SU-DHL-6 (cell line): Measurements from ENCODE around the gene CCDC9.

Source experiments
- EZH2phosphoT487 ChIP-seq: fragments of 200-600 bp; sonication (generic), shearing (Covaris generic); conservative IDR thresholded peaks from 2 replicates; pipeline ENCODE4 v1.6.1; 2018; ENCODE audit warnings: mild to moderate bottlenecking, antibody characterized with exemption, low read length, moderate library complexity, mixed read lengths
- TF ChIP-seq, protein P1 (sequence below): fragments of 200-600 bp; sonication (generic); IDR thresholded peaks from one replicate; pipeline ENCODE4 v1.5.1; 2017; ENCODE audit warnings: antibody characterized with exemption, mild to moderate bottlenecking, low read length, moderate library complexity; ENCODE audit not compliant: insufficient read depth, poor library complexity, severe bottlenecking

DNA sequence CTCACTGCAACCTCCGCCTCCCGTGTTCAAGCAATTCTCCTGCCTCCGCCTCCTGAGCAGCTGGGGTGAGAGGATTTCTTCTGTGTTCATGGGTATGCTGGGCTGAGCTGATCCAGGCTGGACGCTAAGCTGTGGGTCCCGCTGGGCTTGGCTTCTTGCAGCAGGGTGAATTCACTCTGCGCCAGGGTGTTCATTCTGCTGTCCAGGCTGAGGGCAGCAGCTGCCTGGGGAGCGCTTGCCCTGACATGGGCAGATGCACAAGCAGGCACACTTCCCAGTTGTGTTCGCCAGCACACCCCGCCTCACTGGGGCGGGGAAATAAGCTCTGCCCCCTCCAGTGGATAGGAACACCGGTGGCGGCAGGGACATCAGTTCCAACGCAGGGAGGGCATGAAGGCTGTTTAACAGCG lies 11.0 kb downstream of the CCDC9 start:
- TF ChIP-seq, protein P1, sequence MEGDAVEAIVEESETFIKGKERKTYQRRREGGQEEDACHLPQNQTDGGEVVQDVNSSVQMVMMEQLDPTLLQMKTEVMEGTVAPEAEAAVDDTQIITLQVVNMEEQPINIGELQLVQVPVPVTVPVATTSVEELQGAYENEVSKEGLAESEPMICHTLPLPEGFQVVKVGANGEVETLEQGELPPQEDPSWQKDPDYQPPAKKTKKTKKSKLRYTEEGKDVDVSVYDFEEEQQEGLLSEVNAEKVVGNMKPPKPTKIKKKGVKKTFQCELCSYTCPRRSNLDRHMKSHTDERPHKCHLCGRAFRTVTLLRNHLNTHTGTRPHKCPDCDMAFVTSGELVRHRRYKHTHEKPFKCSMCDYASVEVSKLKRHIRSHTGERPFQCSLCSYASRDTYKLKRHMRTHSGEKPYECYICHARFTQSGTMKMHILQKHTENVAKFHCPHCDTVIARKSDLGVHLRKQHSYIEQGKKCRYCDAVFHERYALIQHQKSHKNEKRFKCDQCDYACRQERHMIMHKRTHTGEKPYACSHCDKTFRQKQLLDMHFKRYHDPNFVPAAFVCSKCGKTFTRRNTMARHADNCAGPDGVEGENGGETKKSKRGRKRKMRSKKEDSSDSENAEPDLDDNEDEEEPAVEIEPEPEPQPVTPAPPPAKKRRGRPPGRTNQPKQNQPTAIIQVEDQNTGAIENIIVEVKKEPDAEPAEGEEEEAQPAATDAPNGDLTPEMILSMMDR, result no peak
- TF ChIP-seq EZH2phosphoT487, result no peak
